ENCODE results near the gene CDT1.

GRCh38 chr16:88754912-88755744 lies 48.5 kb upstream of the CDT1 start:
- TF ChIP-seq POLR2A (IDR thresholded peaks at IDR 0.05; ENCODE audit: extremely low read depth, insufficient read length) (no peak), CTCF (IDR thresholded peaks at IDR 0.05; ENCODE audit: low read depth, low read length) (no peak)
